HG03025 (cell line): ENCODE measurements around the gene VPS9D1.

Experiments used
- ATAC-seq: cut with Tn5 transposase; IDR thresholded peaks from one replicate; pipeline ENCODE4 v1.9.1; 2021; ENCODE audit warnings: mild to moderate bottlenecking, moderate library complexity; ENCODE audit not compliant: unreplicated experiment, low FRiP score

Gene VPS9D1, protein sequence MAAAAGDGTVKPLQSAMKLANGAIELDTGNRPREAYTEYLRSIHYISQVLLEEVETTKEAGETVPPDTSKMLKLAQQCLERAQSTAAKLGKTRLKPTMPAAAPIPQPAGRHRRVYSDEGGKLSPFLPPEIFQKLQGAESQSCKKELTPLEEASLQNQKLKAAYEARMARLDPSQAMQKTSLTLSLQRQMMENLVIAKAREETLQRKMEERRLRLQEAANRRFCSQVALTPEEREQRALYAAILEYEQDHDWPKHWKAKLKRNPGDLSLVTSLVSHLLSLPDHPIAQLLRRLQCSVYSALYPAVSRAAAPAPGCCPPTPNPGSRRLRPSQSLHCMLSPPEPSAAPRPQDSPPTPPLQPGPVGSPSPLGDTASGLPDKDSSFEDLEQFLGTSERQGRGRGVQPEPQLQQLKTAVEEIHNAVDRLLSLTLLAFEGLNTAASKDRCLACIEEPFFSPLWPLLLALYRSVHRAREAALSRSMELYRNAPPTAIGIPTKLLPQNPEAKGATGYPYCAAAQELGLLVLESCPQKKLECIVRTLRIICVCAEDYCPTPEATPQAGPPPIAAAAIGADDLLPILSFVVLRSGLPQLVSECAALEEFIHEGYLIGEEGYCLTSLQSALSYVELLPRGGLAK

DNA sequence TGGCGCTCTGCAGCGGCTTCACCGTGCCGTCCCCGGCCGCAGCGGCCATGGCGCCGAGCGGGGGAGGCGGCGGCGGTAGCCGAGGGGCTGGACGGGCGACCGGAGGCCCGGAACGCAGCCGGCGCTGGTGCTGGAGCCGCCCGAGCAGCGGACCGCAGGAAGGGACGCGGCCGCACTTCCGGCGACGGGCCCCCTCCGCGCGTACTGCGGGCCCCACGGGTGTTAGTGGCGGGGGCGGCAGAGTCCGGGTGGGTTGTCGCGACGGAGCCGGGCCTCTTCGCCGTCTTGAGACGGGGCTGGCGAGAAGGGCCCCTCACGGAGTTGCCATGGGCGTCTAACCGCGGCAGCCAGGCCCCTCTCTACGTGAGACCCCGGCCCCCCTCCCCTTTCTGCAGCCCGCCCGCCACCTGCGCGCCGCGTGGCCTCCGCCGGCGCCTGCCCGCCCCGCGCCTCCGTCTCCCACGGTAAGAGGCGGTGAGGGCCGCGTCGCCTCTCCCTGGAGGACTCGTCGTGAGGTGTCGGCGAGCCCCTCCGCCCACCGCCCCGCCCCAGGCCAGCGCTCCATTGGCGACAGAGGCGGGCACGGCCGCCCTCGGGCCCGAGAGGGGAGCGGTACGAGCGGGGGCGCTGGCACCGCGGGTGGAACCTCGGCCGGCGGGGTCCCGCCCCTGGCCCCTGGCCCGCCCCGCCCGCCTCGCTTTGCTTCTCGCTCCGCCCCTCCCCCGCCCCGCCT is at the start of gene VPS9D1, which contains the start of gene ZNF276:
TSS of gene VPS9D1 (minus strand) at position 86 of the 733 bp plus-strand sequence. CDS start at position 49, 37 bp downstream.
TSS of gene ZNF276 (plus strand) at position 725 of the 733 bp plus-strand sequence. CDS start 104 bp downstream, outside the sequence.
- peak; percentile 48 for ATAC-seq

DNA sequence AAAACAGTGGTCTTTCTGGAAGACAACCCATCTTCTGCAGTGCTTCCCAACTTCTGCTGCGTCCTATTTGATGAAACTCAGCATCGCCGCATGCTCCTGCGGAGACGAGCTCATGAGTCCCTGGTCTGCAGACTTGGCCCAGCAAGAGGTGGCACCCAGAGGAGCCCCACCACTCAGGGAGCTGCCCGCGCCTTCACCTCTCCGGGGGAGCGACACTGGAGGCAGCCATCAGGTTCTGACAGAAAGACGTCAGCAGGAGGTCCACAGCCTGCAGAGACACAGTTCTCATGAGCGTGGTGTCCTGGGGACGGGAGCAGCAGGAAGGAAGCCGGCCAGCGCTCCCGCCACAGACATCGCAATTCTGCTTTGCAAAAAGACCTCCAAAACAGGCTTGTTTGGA is 49.7 kb upstream of the VPS9D1 start:
- ATAC-seq = no peak

DNA sequence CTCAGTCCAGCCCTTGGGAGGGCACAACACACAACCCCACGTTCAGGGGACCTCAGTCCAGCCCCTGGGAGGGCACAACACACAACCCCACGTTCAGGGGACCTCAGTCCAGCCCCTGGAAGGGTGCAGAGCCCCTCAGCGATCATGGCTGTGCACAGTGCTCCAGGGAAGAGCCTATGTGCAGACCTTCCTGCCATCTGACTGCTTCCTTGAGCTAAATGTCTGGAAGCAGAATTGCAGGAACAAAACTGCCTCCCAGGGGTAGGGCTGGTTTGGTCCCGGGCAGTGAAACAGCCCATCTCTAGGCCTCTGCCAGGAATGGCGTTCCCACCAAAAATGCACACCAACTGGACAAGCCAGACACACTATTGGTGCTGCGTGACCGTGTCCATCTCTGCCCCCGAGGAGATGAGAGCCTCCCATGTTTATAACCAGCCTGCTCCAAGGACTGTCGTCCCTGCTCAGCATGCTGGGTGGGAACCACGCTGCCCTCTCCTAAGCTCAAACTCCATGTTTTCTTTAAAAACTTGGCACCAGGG is 44.7 kb upstream of the VPS9D1 start:
- ATAC-seq = no peak

DNA sequence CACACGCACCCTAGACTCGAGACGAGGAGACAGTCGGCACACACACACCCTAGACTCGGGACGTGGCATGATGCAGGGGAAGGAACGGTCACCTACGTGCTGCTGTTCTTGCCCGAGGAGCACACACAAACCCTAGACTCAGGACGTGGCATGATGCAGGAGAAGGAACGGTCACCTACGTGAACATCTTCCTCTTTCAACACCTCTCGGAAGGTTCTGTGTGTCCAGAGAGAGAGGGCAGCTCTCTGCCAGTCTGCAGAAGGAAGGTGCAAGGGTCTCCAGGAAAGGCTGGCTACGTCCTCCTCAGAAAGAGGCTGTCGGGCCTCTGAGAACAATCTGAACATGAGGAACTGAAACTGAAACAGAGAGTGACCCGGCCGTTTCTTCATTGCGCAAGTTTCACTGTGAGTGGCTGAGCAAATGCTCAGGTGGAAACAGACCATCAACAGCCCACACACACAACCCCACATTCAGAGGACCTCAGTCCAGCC is 44.1 kb upstream of the VPS9D1 start:
- peak; percentile 85 for ATAC-seq

DNA sequence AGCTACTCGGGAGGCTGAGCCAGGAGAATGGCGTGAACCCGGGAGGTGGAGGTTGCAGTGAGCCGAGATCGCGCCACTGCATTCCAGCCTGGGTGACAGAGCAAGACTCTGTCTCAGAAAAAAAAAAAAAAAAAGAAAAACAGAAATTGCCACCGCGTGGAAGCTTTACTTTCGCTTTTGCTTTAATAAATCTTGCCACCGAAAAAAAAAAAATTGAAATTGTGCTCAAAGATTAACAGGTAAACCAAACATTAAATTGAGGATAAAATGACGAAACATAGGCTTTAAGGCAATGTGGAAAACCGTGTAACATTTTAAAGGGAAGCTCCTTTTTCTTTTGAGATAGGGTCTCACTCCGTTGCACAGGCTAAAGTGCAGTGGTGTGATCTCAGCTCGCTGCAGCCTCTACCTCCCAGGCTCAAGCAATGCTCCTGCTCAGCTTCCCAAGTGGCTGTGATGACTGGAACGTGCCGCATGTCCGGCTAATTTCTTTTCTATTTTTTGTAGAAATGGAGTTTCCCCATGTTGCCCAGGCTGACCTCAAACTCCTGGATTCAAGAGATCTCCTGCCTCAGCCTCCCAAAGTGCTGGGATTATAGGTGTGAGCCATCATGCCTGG is 40.7 kb upstream of the VPS9D1 start:
- no peak for ATAC-seq

DNA sequence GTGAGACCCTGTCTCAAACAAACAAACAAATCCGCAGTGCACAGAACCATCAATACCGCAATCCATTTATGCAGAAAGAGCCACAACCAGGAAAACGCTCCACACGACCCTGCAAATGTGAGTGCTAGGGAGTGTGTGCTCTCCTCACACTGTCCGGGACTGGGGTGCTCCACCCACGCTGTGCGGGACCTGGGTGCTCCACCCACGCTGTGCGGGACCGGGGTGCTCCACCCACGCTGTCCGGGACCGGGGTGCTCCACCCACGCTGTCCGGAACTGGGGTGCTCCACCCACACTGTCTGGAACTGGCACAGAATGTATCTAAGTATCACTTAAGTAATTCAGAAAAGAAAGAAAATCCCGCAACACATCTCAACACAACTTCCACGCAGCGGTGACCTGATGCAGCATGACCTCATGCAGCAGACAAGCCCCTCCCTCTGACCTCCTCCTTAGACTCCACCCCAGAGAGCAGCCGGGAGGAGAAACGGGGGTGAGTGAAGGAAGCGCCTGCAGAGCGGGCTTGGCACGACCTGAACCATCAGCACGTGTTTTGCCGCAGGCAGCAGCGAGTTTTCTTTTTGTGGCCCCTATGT is 39.1 kb upstream of the VPS9D1 start:
- no peak for ATAC-seq

DNA sequence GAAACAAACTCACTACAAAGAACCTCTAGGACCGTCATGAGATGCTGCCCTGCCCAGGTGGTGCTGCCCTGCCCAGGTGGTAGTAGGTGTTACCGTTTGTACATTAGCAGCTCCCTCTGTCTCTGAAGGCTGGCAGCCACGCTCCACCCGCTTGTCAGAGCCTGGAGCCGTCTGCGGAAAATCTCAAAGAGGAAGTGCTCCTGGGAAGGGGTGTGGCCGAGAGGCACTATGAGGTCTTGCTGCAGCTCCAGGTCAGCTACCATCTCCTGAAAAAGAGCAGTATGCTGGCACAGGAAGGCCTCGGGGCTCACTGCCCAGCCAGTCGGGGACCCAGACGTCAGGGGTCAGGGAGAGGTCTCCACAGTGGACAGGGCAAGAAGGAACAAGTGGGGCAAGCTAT is 28.9 kb upstream of the VPS9D1 start:
- no peak for ATAC-seq

DNA sequence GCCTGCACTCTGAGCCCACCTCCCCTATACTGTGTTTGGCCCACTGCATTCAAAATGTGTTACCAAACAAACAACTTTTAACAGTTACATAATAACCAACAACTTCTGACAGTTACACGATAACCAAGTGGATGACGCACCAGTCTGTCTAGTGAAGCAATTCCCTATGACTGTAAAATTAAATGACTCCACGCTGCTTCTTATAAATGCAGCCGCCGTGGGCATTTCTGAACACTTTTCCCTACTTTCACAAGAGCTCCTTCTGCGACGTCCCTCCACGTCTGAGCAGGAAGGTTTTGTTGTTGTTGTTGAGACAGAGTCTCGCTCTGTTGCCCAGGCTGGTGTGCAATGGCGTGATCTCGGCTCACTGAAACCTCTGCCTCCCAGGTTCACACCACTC is 28.2 kb upstream of the VPS9D1 start:
- ATAC-seq = no peak

DNA sequence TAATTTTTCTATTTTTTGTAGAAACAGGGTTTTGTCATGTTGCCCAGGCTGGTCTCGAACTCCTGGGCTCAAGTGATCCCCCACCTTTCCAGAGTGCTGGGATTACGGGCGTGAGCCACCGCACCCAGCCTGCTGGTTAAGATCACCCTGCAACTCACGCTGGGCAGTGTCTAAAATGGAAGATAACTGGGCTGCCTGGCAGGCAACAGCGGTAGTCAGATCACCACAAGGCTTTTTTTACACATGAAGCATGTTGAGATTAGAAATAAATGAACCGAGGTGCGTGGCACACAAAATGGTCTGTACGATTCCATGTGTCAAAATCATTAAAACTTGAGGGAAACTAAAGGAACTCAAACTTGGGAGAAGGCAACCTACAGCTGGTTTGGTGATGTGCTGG is 27.4 kb upstream of the VPS9D1 start:
- no peak for ATAC-seq

DNA sequence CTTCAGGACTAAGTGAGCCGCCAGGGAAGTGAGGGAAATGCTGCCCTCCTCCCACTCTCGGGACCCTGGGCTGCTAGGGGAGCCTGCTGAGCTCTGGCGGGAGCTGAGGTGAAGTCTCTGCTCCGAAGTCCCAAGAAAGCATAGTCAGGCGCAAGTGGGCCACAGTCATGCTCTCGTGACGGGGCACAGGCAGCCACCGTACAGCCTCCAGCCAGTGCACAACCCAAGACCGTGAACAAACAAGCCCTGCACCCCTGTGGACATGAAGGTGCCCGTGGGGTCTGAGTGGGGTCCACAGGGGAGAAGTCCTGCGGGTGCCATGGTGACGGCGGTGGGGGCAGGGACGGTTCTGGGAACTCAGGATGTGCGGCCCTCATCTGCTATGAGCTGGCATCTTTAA is 25.3 kb upstream of the VPS9D1 start:
- ATAC-seq = no peak

DNA sequence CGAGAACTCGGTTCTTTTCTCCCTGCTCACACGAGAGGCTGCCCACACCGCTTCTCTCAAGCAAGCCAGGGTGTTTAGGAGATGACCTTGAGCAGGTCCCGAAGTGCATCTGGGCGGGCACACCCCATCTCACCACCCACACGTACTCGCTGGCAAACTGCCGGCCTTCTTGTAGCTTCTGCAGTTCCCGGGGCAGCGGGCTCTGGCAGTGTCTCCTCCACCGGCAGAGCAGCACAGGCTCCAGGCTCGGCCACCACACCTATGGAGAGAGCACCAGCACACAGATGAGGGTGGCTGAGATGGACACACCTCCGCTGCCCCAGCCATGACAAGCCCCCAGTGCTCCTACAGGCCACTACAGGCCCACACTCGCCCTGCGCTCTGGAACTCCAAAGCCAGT is 24.1 kb upstream of the VPS9D1 start:
- no peak for ATAC-seq

DNA sequence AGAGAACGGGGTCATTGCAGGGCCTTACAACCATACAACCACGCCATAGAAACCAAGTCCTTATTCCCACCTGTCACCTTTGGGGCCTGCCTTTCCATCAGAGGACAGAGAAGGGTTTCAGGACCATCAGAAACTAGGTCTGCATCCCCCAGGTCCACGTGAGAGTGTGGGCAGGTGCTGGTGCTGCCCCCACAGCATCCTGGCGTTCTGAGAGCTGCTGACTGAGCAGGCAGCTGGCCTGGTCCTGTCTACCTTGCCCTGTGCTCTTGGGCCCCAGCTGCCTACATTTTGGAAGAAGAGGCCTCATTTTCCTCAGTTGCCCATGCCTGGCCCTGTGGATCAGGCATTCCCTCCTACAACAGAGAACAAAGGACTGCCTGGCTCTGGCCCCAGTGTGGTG is 22.2 kb upstream of the VPS9D1 start:
- no peak for ATAC-seq

DNA sequence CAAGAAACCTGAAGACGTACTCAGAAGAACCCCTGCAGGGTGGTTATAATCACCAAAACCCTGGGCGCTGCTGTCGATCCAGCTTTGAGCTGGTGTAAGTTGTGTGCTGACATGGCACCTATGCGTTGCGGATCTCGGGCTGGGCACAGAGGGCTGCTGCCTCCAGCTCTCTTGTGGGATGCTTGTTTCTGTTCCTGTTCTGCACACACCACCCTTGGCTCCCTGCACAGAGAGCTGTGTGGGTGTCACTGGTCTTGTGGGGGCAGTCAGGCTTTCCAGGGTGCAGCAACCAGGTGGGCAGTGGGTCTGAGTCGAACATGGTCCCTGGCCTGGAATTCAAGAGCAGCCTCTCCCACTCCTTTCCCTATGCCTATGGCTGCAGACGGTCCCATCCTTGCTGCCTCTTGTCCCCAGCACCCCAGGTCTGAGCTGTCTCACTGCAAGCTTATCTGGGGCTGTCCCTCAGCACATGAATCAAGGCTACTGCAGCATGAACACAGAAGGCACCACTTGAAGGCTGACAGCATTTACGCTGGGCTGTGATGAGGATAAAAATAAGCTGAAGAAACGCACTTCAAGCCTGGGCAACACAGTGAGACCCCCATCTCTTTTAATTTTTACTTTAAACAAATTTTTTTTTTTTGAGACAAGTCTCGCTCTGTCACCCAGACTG is 20.8 kb upstream of the VPS9D1 start:
- ATAC-seq = no peak

DNA sequence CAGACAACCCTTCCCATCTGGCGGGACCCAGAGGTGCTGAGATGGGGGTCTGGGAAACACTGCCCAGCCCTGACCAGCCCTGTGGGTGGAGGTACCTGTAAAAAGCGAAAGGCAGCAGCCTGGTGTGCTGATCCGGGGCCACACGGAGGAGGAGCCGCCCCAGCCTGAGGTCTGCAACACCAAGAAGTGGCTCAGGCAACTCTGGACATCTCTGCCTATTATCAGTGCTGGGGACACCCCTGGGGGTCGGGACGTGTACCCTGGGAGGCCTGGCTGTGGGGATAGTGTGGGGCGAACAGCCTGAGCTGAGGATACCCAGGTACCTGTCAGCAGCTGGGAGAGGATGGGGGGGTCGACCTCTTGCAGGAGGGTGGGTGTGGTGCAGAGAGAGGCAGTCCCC is 18.7 kb upstream of the VPS9D1 start:
- ATAC-seq = no peak

DNA sequence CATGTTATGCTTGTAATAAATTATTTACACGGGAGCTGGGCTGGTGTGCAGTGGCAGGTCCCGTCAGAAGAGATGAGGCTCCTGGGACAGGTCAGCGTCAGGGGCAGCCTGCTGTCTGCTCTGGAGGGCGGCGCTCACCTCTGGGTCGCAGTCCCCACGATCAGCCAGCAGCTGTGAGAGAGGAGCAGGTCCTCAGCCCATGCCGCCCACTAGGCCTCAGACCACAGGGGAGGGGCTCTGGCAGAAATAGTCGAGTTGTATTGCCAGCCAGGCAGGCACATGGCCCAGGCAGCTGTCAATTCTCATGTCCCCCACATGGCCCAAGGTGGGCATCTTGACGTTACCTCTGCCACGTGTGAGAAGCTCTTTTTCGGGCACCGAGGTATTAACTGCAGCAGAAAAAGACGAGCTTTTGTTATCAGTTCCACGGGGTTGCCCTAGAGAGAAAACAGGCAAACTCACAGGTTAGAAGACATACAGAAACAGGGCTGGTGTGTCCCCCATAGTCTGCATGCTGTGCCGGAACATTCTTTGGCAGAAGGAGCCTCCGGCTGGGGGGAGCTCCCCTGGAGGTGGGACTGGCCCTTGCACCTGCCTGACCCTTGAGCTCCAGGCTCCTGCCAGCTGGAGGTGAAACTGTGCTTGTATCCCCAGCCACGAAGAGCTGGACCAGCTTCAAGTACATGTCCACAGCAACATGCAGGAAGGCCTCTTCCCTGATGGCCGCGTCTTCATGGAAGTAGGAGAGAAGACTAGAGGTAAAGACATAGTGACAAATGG is 18.0 kb upstream of the VPS9D1 start:
- ATAC-seq = no peak

DNA sequence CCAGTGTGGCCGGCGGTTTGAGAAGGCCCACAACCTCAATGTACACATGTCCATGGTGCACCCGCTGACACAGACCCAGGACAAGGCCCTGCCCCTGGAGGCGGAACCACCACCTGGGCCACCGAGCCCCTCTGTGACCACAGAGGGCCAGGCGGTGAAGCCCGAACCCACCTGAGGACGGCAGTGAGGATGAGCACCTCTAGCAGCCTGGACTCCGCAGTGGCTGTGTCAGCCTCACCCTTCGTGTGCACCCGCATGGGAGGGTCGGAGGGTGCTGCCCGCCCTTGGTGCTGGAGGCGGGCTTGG is 17.3 kb upstream of the VPS9D1 start:
- no peak for ATAC-seq

DNA sequence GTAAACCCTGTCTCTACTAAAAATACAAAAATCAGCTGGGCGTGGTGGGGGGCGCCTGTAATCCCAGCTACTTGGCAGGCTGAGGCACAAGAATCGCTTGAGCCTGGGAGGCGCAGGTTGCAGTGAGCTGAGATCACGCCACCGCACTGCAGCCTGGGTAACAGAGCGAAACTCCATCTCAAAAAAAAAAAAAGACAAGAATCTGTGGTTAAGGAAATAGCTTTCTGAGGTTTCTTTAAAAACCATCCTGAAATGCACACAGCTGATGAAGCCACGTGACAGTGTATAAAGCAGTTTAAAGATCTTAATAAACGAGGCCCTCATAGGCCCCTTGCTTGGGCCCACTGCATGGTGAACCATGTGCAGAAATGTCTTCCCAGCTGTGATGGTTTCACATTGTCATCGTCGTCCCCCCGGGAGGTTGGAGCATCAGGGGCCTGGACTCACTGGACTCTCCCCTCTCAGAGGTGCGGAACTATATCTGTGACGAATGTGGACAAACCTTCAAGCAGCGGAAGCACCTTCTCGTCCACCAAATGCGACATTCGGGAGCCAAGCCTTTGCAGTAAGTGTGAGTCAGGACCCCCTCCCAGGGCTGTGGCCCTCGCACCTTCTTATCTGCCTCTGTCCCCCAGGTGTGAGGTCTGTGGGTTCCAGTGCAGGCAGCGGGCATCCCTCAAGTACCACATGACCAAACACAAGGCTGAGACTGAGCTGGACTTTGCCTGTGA is 16.8 kb upstream of the VPS9D1 start:
- ATAC-seq = no peak

DNA sequence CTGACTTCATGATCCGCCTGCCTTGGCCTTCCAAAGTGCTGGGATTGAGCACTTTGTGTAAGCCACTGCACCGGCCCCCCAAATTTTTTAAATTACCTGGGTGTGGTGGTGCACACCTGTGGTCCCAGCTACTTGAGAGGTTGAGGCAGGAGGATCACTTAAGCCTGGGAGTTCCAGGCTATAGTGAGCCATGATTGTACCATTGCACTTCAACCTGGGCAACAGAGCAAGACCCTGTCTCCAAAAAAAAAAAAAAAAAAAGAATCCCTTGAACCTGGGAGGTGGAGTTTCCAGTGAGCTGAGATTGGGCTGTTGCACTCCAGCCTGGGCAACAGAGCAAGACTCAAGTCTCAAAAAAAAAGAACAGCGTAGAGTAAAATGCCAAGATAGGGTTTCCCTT is 15.9 kb upstream of the VPS9D1 start:
- ATAC-seq = no peak
